DND-41 (cell line): ENCODE data around the gene LIMS2.
A peak's percentile ranks its signal among the peaks of the same experiment; 100 is the strongest.

Experiments used
- ATAC-seq: fragments of 200-7000 bp; cut with Tn5 transposase; 3 replicates; pipeline ENCODE4 v1.9.1; 2021; ENCODE audit warnings: low read depth; ENCODE audit not compliant: insufficient read depth
- DNase-seq: peaks from one replicate; pipeline ENCODE4 v3.0.0-alpha.2; 2020
- H2AFZ ChIP-seq: 2 replicates; pipeline ENCODE4 v1.6.0; 2012; ENCODE audit warnings: low read depth, low read length
- H3K27ac ChIP-seq: 2 replicates; pipeline ENCODE4 v1.5.1; 2012; ENCODE audit warnings: low read length, inconsistent platforms
- H3K27me3 ChIP-seq: fragments of 200-600 bp; sonication (generic); 2 replicates; pipeline ENCODE4 v1.6.0; 2012; ENCODE audit warnings: low read length, mild to moderate bottlenecking, inconsistent platforms; ENCODE audit not compliant: insufficient read depth, poor library complexity
- H3K36me3 ChIP-seq: 2 replicates; pipeline ENCODE4 v1.5.1; 2012; ENCODE audit warnings: low read length, inconsistent platforms; ENCODE audit not compliant: insufficient read depth
- H3K4me1 ChIP-seq: 2 replicates; pipeline ENCODE4 v1.5.1; 2012; ENCODE audit warnings: mild to moderate bottlenecking, low read length; ENCODE audit not compliant: insufficient read depth
- H3K4me2 ChIP-seq: 2 replicates; pipeline ENCODE4 v1.6.0; 2012; ENCODE audit warnings: mild to moderate bottlenecking, moderate library complexity, low read length, inconsistent platforms; ENCODE audit not compliant: insufficient read depth
- H3K4me3 ChIP-seq, 2 experiments: fragments of 200-600 bp in 1 of 2; shearing (Covaris generic) in 1 of 2; 2 replicates each; pipeline ENCODE4 v1.5.1; 2012 to 2016; ENCODE audit warnings: inconsistent platforms in 2 of 2, low read length in 2 of 2, mild to moderate bottlenecking in 2 of 2, low read depth in 1 of 2, moderate library complexity in 1 of 2
- H3K79me2 ChIP-seq: 2 replicates; pipeline ENCODE4 v1.6.0; 2012; ENCODE audit warnings: low read length, inconsistent platforms; ENCODE audit not compliant: insufficient read depth
- H3K9ac ChIP-seq: 2 replicates; pipeline ENCODE4 v1.6.0; 2012; ENCODE audit warnings: low read depth, mild to moderate bottlenecking, inconsistent platforms, low read length, moderate library complexity
- H3K9me3 ChIP-seq: 2 replicates; pipeline ENCODE4 v1.5.1; 2012; ENCODE audit warnings: low read length, moderate library complexity, mild to moderate bottlenecking, inconsistent platforms; ENCODE audit not compliant: insufficient read depth, severe bottlenecking
- H4K20me1 ChIP-seq: 2 replicates; pipeline ENCODE4 v1.6.0; 2012; ENCODE audit warnings: low read length; ENCODE audit not compliant: insufficient read depth
- EZH2 ChIP-seq: IDR thresholded peaks from 3 replicates; pipeline ENCODE4 v1.6.1; 2012; ENCODE audit warnings: borderline replicate concordance, low read depth, mild to moderate bottlenecking, moderate library complexity, low read length, inconsistent platforms; ENCODE audit not compliant: severe bottlenecking
- TF ChIP-seq, protein P1 (sequence below): IDR thresholded peaks from 2 replicates; pipeline ENCODE4 v1.5.1; 2012; ENCODE audit warnings: borderline replicate concordance, low read length, moderate library complexity, mild to moderate bottlenecking; ENCODE audit not compliant: poor library complexity, severe bottlenecking; ENCODE audit errors: extremely low read depth

Gene LIMS2

DNA sequence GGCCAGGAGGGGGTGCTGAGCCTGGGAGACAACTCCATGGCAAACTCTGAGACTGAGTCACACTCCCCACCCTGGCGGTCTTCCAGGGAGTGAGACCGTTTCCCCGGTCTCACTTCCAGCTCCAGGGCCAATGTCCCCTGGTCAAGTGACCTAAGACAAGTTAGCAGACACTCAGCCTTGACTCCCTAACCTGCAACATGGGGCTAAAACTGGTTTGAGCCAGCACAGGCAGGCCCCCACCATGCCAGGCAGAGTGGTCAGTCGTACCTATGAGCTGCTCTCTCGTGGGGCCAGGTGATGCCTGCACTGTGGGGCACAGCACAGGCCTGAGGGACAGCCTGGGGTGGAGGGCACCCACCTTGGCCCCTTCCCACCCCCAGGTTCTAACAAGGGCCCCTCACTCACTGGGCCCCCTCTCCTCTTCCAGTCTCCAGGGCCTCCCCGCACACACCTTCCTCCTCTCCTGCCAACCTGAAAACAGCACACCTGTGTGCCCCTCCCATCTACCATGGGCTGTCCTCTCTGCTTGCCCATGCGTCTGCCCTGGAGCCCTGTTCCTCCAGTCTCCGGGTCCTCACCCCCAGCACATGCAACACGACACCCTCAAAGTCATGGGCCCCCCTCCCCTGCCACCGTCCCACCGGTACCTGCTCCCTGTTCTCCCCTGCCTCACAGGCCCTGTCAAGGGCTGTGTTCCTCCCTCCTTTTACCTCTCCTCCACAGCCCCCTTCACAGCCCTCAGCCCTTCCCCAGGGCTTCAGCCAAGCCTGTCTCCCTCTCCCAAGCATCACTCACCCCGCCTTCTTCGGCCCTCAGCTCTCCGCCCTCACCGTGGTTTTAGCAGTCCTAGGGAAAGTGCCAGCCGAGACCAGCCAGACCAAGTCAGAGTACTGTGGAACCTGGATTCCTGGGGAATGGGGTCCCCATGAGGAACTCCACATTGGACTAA, 27.8 kb downstream of the LIMS2 start:
- Histone ChIP-seq H3K9ac (peak overlapping the region; percentile 32), H3K36me3 (no peaks in the 10 kb centered on the region), H2AFZ (no peak overlapping the region), H3K9me3 (no peaks in the 10 kb centered on the region), H3K27me3 (no peaks in the 10 kb centered on the region), H3K79me2 (no peaks in the 10 kb centered on the region), H4K20me1 (no peaks in the 10 kb centered on the region), H3K27ac (peak overlapping the region; percentile 71), H3K4me2 (peak overlapping the region; percentile 20), H3K4me1 (peaks cover 71% of the 10 kb centered on the region), H3K4me3 (no peak overlapping the region)
- DNase-seq = no peak
- ATAC-seq = no peak
- TF ChIP-seq, protein P1, sequence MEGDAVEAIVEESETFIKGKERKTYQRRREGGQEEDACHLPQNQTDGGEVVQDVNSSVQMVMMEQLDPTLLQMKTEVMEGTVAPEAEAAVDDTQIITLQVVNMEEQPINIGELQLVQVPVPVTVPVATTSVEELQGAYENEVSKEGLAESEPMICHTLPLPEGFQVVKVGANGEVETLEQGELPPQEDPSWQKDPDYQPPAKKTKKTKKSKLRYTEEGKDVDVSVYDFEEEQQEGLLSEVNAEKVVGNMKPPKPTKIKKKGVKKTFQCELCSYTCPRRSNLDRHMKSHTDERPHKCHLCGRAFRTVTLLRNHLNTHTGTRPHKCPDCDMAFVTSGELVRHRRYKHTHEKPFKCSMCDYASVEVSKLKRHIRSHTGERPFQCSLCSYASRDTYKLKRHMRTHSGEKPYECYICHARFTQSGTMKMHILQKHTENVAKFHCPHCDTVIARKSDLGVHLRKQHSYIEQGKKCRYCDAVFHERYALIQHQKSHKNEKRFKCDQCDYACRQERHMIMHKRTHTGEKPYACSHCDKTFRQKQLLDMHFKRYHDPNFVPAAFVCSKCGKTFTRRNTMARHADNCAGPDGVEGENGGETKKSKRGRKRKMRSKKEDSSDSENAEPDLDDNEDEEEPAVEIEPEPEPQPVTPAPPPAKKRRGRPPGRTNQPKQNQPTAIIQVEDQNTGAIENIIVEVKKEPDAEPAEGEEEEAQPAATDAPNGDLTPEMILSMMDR = no peak
- no peak for TF ChIP-seq EZH2

DNA sequence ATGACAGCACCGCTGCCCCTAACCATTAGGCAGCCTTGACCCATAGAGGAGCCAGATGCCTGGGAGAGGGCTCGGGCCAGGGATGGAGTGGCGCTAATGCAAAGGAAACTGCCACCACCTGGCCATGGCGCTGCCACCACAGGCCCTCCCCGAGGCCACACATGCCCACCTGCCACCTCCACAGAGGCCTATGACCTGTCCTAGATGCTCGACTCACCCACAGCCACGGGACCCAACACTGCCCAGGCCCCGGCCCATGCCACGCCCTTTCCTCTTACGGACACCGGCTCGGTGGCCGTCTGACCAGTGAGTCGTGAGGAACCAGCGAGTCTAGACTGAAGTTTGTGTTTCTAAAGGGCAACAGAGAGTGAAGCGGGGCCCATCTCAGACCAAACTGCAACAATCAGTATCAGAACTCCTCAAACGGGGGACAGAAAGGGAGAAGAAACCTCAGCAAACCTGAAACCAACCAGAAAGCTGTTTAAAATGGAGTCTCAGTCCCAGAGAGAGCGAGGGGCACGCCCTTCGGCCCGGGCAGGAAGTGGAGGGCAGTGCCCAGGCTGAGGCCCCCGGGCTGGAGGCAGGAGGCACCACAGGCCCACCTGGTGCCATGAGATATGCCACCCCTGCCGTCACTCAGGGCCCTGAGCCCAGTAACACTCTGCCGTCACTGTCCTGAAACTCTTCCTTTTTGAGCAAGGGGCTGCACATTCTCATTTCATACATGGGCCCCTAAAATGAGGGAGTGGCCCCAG, 28.7 kb downstream of the LIMS2 start:
- Histone ChIP-seq H4K20me1 (no peaks in the 10 kb centered on the region), H3K9ac (peak overlapping the region; percentile 32), H2AFZ (no peak overlapping the region), H3K4me1 (peaks cover 74% of the 10 kb centered on the region), H3K36me3 (no peaks in the 10 kb centered on the region; the same call in 1 of the 2 replicates), H3K4me3 (no peak overlapping the region), H3K27me3 (no peaks in the 10 kb centered on the region), H3K9me3 (no peaks in the 10 kb centered on the region), H3K27ac (peak overlapping the region; percentile 71), H3K4me2 (no peak overlapping the region), H3K79me2 (peaks cover 4% of the 10 kb centered on the region)
- no peak for TF ChIP-seq EZH2
- TF ChIP-seq, protein P1 = no peak
- DNase-seq = no peak
- ATAC-seq = no peak

DNA sequence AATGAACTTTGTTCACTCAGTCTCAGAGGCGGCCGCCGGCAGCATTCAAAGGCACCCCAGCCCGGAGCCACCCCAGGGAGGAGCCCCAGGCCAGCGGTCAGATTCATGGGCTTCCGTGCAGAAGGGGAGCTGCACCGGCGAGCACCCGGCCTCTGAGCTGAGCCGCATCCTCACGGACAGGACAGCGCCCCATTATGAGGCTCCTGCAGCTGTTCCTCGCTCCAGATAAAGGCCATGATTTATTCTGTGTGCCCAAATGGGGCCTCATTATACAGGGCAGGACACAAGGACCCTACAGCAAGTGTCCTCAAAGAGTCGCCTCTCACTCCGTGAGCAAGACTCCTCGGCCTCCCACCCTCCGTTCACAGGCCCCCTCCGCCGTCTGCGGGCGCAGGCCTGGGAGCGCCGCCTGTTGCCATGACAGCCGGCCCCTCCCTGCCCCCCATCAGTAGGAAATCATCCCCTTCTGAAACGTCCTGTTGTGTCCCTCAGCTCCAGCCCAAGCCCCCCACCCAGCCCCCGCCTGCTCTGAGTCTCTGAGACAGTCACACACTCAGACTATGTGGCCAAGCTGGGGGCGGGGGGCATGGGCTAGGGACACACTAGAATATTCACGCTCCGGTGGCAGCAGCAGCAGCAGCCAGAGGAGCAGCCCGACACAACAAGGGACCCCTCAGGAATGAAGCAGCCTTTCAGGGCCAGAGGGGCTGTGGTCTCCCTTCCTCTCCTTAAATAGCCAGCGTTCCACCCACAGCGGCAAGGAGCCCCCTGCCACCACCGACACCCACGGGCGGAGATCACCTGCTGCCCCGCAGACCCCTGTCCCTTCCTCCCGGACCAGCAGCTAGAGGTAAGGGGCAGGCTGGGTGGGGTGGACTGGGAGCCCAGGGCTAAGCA, 29.7 kb downstream of the LIMS2 start, which contains the start of gene GPR17:
Gene GPR17 (plus strand): TSS at position 759 of the 897 bp plus-strand sequence. CDS start 4,583 bp downstream, outside the sequence.
- Histone ChIP-seq H3K27ac (peak within 1 kb of the TSS; percentile 71), H3K79me2 (peaks cover 14% of the 10 kb centered on the region), H3K36me3 (peaks cover 4% of the 10 kb centered on the region; the same call in 1 of the 2 replicates), H3K4me2 (no peak within 1 kb of the TSS), H4K20me1 (no peaks in the 10 kb centered on the region), H3K9me3 (no peaks in the 10 kb centered on the region), H2AFZ (no peak within 1 kb of the TSS), H3K9ac (peak within 1 kb of the TSS; percentile 32), H3K27me3 (no peaks in the 10 kb centered on the region), H3K4me3 (no peak within 1 kb of the TSS), H3K4me1 (peaks cover 84% of the 10 kb centered on the region)
- no peak for ATAC-seq
- no peak for DNase-seq
- no peak for TF ChIP-seq EZH2
- TF ChIP-seq, protein P1 = no peak
